ENCODE results near the gene TSC22D4.

GRCh38 chr7:100477871-100478267 is 1.1 kb downstream of the TSC22D4 start:
- TF ChIP-seq POLR2A (IDR thresholded peaks at IDR 0.05; ENCODE audit: low read depth, low read length) (no peak), POLR2AphosphoS5 (IDR thresholded peaks at IDR 0.05; ENCODE audit: low read depth, low read length) (no peak), SPI1 (IDR thresholded peaks at IDR 0.05; ENCODE audit: low read depth, low read length) (no peak)

Measured in GM12891 (cell line).